ENCODE data around the gene RPL7A.
"Not testable (repeated sequence)": the region's sequence is repeated elsewhere in the genome, so short reads cannot be mapped to it uniquely, and the experiment has no call there.

Gene RPL7A

GRCh38 chr9:133347985-133348717 lies at the start of gene RPL7A, which contains the start of gene MED22:
RPL7A (plus strand) TSS chr9:133348218; CDS start chr9:133348244, 26 bp downstream.
MED22 (minus strand) TSS chr9:133348131; CDS start chr9:133346662, 1,469 bp downstream.
- no peaks in the 10 kb centered on the region for H3K9me3 ChIP-seq (ENCODE audit: control insufficient read depth, insufficient read depth, low read depth, low read length)
- H3K27me3 ChIP-seq (ENCODE audit: control insufficient read depth, insufficient read depth, low read length), result no peaks in the 10 kb centered on the region
- peaks cover 11% of the 10 kb centered on the region; the same call in 1 of the 2 replicates for H3K4me1 ChIP-seq (ENCODE audit: control insufficient read depth, insufficient read depth, low read length)
- peaks cover 81% of the 10 kb centered on the region for H3K36me3 ChIP-seq (ENCODE audit: control insufficient read depth, insufficient read depth, low read length)
- peak within 1 kb of the TSS; percentile 100 for H3K9ac ChIP-seq (ENCODE audit: low read length)
- peak within 1 kb of the TSS; percentile 78 for H3K4me3 ChIP-seq (ENCODE audit: low read depth, low read length)
- H3K27ac ChIP-seq (ENCODE audit: low read depth, low read length), result peak within 1 kb of the TSS; percentile 98

- not testable (repeated sequence) for H3K27me3 ChIP-seq (ENCODE audit: control insufficient read depth, insufficient read depth, low read length); H3K4me3 ChIP-seq (ENCODE audit: low read depth, low read length); H3K9ac ChIP-seq (ENCODE audit: low read length); H3K4me1 ChIP-seq (ENCODE audit: control insufficient read depth, insufficient read depth, low read length); H3K27ac ChIP-seq (ENCODE audit: low read depth, low read length); H3K36me3 ChIP-seq (ENCODE audit: control insufficient read depth, insufficient read depth, low read length); H3K9me3 ChIP-seq (ENCODE audit: control insufficient read depth, insufficient read depth, low read depth, low read length)
Observed at GRCh38 chr9:133299996-133300395, 48.0 kb upstream of the RPL7A start.

GRCh38 chr9:133301253-133302230 lies 46.5 kb upstream of the RPL7A start:
- H3K36me3 ChIP-seq (ENCODE audit: control insufficient read depth, insufficient read depth, low read length), result no peaks in the 10 kb centered on the region
- H3K27ac ChIP-seq (ENCODE audit: low read depth, low read length), result no peak overlapping the region
- H3K4me3 ChIP-seq (ENCODE audit: low read depth, low read length), result no peak overlapping the region
- no peaks in the 10 kb centered on the region; the same call in 1 of the 2 replicates for H3K9me3 ChIP-seq (ENCODE audit: control insufficient read depth, insufficient read depth, low read depth, low read length)
- no peaks in the 10 kb centered on the region; the same call in none of the 2 replicates for H3K27me3 ChIP-seq (ENCODE audit: control insufficient read depth, insufficient read depth, low read length)
- no peaks in the 10 kb centered on the region for H3K4me1 ChIP-seq (ENCODE audit: control insufficient read depth, insufficient read depth, low read length)
- no peak overlapping the region for H3K9ac ChIP-seq (ENCODE audit: low read length)

GRCh38 chr9:133303266-133304157 lies 44.5 kb upstream of the RPL7A start:
- H3K36me3 ChIP-seq (ENCODE audit: control insufficient read depth, insufficient read depth, low read length), result no peaks in the 10 kb centered on the region
- no peaks in the 10 kb centered on the region; the same call in none of the 2 replicates for H3K27me3 ChIP-seq (ENCODE audit: control insufficient read depth, insufficient read depth, low read length)
- no peak overlapping the region for H3K4me3 ChIP-seq (ENCODE audit: low read depth, low read length)
- no peaks in the 10 kb centered on the region; the same call in 1 of the 2 replicates for H3K9me3 ChIP-seq (ENCODE audit: control insufficient read depth, insufficient read depth, low read depth, low read length)
- H3K4me1 ChIP-seq (ENCODE audit: control insufficient read depth, insufficient read depth, low read length), result no peaks in the 10 kb centered on the region
- no peak overlapping the region for H3K9ac ChIP-seq (ENCODE audit: low read length)
- H3K27ac ChIP-seq (ENCODE audit: low read depth, low read length), result no peak overlapping the region

GRCh38 chr9:133304158-133304470 lies 43.9 kb upstream of the RPL7A start:
- no peaks in the 10 kb centered on the region; the same call in none of the 2 replicates for H3K27me3 ChIP-seq (ENCODE audit: control insufficient read depth, insufficient read depth, low read length)

GRCh38 chr9:133304477-133305377 lies 43.3 kb upstream of the RPL7A start:
- H3K36me3 ChIP-seq (ENCODE audit: control insufficient read depth, insufficient read depth, low read length), result no peaks in the 10 kb centered on the region
- H3K4me3 ChIP-seq (ENCODE audit: low read depth, low read length), result no peak overlapping the region

More at GRCh38 chr9:133304158-133304470, 43.9 kb upstream of the RPL7A start:
- Histone ChIP-seq H3K27ac (ENCODE audit: low read depth, low read length) (no peak overlapping the region), H3K4me3 (ENCODE audit: low read depth, low read length) (no peak overlapping the region), H3K4me1 (ENCODE audit: control insufficient read depth, insufficient read depth, low read length) (no peaks in the 10 kb centered on the region), H3K9me3 (ENCODE audit: control insufficient read depth, insufficient read depth, low read depth, low read length) (no peaks in the 10 kb centered on the region; the same call in 1 of the 2 replicates), H3K36me3 (ENCODE audit: control insufficient read depth, insufficient read depth, low read length) (no peaks in the 10 kb centered on the region), H3K9ac (ENCODE audit: low read length) (no peak overlapping the region)

GRCh38 chr9:133305731-133306130 lies 42.3 kb upstream of the RPL7A start:
- Histone ChIP-seq H3K9ac (ENCODE audit: low read length) (no peak overlapping the region), H3K36me3 (ENCODE audit: control insufficient read depth, insufficient read depth, low read length) (no peaks in the 10 kb centered on the region), H3K9me3 (ENCODE audit: control insufficient read depth, insufficient read depth, low read depth, low read length) (peaks cover 7% of the 10 kb centered on the region), H3K4me3 (ENCODE audit: low read depth, low read length) (no peak overlapping the region), H3K4me1 (ENCODE audit: control insufficient read depth, insufficient read depth, low read length) (no peaks in the 10 kb centered on the region), H3K27ac (ENCODE audit: low read depth, low read length) (no peak overlapping the region), H3K27me3 (ENCODE audit: control insufficient read depth, insufficient read depth, low read length) (no peaks in the 10 kb centered on the region; the same call in 1 of the 2 replicates)

More at GRCh38 chr9:133304477-133305377, 43.3 kb upstream of the RPL7A start:
- Histone ChIP-seq H3K27me3 (ENCODE audit: control insufficient read depth, insufficient read depth, low read length) (no peaks in the 10 kb centered on the region; the same call in none of the 2 replicates), H3K27ac (ENCODE audit: low read depth, low read length) (no peak overlapping the region), H3K9ac (ENCODE audit: low read length) (no peak overlapping the region), H3K9me3 (ENCODE audit: control insufficient read depth, insufficient read depth, low read depth, low read length) (peaks cover 5% of the 10 kb centered on the region), H3K4me1 (ENCODE audit: control insufficient read depth, insufficient read depth, low read length) (no peaks in the 10 kb centered on the region)

- Histone ChIP-seq H3K4me3 (ENCODE audit: low read depth, low read length) (no peak overlapping the region), H3K27ac (ENCODE audit: low read depth, low read length) (no peak overlapping the region), H3K9ac (ENCODE audit: low read length) (no peak overlapping the region), H3K9me3 (ENCODE audit: control insufficient read depth, insufficient read depth, low read depth, low read length) (peaks cover 7% of the 10 kb centered on the region), H3K4me1 (ENCODE audit: control insufficient read depth, insufficient read depth, low read length) (no peaks in the 10 kb centered on the region), H3K36me3 (ENCODE audit: control insufficient read depth, insufficient read depth, low read length) (no peaks in the 10 kb centered on the region), H3K27me3 (ENCODE audit: control insufficient read depth, insufficient read depth, low read length) (no peaks in the 10 kb centered on the region; the same call in 1 of the 2 replicates)
Observed at GRCh38 chr9:133306242-133307204, 41.5 kb upstream of the RPL7A start.

- Histone ChIP-seq H3K4me3 (ENCODE audit: low read depth, low read length) (no peak overlapping the region), H3K27me3 (ENCODE audit: control insufficient read depth, insufficient read depth, low read length) (no peaks in the 10 kb centered on the region; the same call in 1 of the 2 replicates), H3K9ac (ENCODE audit: low read length) (no peak overlapping the region), H3K4me1 (ENCODE audit: control insufficient read depth, insufficient read depth, low read length) (no peaks in the 10 kb centered on the region), H3K36me3 (ENCODE audit: control insufficient read depth, insufficient read depth, low read length) (no peaks in the 10 kb centered on the region), H3K9me3 (ENCODE audit: control insufficient read depth, insufficient read depth, low read depth, low read length) (peaks cover 7% of the 10 kb centered on the region), H3K27ac (ENCODE audit: low read depth, low read length) (no peak overlapping the region)
Observed at GRCh38 chr9:133307301-133307700, 40.7 kb upstream of the RPL7A start.
